NCI-H460 (cell line): ENCODE data around the gene ATG4B. TPM values are rescaled to one million over a fixed set of nuclear protein-coding genes. Genes with fewer than 3 reads are reported as not detected.
"Not testable (repeated sequence)": the region's sequence is repeated elsewhere in the genome, so short reads cannot be mapped to it uniquely, and the experiment has no call there.

Experiments
- DNase-seq: peaks from one replicate; pipeline ENCODE4 v3.0.0-alpha.2; 2016; ENCODE audit warnings: low read depth; ENCODE audit errors: extremely low read depth
- total RNA-seq: library from RNA; depleted of rRNA; stranded (reverse); fragments of >200 nt; shearing (Covaris generic); gene quantifications from 2 replicates; pipeline ENCODE4 v1.2.3, GENCODE V29; 2014

Gene ATG4B
- total RNA-seq, 1 experiment from 2014 or later, result 51.2 TPM

DNA sequence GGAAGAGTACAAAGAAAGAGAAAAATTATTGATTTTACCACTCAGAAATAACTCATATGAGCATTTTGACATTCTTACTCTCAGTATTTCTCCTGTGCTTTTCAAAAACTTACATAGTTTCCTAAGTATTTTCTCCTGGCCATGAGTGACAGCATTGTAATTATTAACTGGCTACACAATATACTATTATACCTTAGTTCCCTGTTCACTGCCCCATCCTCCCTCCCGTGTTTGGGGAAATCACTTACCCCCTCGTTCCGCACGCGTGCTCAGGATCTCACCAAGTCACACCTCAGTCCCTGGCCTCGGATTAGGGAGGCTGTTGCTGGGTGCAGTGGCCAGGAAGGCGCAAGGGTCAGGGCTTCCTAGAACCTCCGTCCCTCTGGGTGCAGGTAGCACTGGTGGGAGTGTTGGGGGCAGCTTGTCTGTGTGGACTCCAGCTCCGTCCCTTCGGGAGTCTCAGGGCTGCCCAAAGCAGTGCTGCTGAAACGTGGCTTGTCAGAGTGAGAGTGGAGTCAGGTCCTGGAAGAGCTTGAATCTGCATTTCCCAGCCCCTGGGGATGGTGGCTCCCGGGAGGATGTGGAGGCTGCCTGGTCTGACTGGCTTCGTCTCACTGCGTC, 23.2 kb downstream of the ATG4B start:
- no peak for DNase-seq

DNA sequence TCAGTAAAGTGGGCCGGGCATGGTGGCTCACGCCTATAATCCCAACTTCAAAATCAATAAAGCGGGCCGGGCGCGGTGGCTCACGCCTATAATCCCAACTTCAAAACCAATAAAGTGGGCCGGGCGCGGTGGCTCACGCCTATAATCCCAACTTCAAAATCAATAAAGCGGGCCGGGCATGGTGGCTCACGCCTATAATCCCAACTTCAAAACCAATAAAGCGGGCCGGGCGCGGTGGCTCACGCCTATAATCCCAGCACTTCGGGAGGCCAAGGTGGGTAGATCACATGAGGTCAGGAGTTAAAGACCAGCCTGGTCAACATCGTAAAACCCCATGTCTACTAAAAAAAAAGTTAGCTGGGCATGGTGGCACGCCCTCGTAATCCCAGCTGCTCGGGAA, 25.2 kb downstream of the ATG4B start:
- not testable (repeated sequence) for DNase-seq

GRCh38 chr2:241665731-241666440, 28.4 kb downstream of the ATG4B start:
- no peak for DNase-seq

- DNase-seq, result no peak
Observed at GRCh38 chr2:241666627-241667400, 29.3 kb downstream of the ATG4B start.

DNA sequence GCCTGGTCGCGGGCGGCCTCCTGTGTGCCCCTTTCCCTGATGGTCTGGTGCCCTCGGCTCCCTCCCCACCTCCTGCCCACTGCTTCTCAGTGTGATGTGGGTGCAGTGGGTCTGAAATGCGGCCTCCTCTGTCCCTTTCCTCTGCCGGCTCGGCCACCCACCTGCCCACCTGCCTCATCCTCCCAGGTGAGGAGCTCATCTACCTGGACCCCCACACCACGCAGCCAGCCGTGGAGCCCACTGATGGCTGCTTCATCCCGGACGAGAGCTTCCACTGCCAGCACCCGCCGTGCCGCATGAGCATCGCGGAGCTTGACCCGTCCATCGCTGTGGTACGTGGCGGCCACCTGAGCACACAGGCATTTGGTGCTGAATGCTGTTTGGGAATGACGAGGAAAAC, 30.9 kb downstream of the ATG4B start:
- DNase-seq, result no peak

DNA sequence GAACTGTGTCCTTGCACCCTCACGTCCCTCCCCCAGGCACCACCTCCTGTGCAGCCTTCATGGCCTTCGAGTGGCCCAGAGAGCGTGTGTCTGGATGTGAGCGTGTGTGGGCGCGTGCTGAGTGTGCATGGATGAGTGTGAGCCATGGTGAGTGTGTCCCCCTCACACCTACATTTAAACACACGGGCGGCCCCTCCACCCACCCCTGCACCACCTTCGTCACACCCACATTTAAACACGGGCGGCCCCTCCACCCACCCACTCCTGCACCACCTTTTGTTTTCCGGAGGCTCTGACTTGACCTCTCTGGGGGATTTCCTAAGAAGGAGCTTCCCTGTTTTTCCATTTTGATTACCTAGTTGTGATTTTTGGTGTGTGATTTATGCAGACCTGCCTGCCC, 31.3 kb downstream of the ATG4B start:
- DNase-seq, result no peak

GRCh38 chr2:241670333-241671110, 33.0 kb downstream of the ATG4B start:
- no peak for DNase-seq

DNA sequence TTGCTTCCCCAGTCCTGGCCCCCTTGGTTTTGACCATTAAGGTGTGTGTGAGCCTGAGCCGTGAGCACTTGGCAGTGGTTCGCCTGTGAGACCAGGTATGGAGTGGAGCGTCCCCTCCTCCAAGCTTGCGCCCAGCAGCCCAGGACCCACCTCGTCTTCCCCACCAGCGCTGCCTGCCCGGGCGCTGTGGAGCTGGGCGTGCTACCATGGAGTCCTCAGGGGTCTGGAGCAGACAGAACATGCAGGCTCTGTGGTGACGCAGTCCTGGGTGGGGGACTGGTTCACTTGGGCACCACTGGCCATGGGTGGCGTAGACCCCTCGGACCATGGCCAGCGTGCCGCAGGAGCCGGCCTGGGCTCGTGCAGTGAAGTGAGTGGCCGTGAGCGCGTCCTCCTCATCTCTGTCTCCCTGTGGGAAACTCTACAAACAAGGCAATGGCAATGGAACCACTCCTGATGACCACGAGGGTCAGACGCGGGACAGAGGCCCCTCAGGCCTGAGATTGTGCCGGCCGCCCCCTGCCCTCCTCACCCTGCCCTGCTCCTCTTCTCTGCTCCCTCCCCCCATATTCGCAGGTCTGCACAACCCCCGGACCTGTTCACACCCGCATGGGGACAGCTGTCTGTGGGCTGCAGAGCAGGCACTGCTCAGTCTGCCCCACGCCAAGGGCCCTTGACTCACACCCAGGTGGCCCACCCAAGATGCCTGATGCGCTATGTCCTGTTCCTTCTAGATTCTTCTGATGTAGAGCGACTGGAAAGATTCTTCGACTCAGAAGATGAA, 34.2 kb downstream of the ATG4B start:
- DNase-seq, result no peak

GRCh38 chr2:241672243-241673188, 35.0 kb downstream of the ATG4B start:
- no peak for DNase-seq

DNA sequence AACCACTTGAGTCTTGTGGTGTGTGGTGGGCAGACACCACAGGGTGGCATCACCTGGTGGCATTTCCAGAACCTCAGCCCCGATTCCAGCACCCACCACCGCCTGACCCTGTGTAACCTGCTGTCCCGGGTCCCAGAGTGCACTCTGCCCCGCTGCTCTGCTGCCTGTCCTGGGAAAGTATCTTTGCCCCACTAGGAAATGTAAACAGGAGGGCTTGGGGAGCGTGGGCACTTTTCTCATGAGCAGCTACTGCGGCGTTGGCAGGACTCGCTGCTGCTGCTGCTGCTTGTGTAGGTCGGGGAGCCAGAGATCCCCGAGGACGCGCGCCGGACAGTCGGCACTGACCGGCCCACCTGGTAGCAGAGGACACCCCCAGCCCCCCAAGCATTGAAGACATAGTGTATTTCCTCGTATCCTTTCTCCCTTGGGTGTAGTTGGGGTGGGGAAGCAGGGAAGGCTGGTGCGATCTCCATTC, 35.7 kb downstream of the ATG4B start:
- no peak for DNase-seq

- DNase-seq, result no peak
Observed at GRCh38 chr2:241673797-241674725, 36.6 kb downstream of the ATG4B start.

DNA sequence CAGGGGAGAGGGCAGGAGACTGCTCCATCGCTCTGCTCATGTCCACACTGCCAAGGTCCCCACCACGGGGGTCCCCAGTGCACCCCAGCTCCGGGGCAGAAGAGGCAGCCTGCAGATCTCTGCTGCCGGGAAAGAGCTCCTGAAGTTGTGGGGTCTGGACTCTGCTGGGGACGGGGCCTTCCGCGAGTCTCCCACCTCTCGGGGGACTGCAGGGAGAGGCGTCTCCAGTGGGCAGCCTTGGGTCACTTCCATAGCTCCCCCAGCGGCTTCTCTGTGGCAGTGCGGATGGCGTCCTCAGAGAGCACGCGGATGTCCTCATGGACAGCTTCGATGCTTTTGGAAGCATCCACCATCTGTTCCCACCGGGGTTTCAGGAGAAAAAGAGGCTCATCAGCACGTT, 38.4 kb downstream of the ATG4B start:
- DNase-seq, result no peak

DNA sequence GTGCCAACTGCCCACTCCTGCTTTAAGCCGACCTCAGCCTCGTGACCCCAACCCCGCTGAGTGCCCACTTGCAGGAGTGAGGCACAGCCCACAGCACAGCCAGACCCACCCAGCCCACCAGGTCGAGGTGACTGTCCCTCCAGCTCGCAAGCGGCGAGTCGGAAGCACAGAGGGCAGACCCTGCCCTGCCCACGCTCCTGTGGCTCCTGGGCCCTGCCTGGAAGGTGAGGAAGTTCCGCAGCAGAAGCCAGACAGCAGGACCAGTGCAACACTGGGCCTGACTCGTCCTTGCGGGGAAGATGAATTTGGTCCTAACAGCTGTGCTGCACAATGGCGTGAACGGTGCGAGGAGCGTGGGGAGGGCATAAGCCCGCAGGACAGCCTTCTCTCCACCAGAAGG, 39.2 kb downstream of the ATG4B start:
- DNase-seq, result no peak

DNA sequence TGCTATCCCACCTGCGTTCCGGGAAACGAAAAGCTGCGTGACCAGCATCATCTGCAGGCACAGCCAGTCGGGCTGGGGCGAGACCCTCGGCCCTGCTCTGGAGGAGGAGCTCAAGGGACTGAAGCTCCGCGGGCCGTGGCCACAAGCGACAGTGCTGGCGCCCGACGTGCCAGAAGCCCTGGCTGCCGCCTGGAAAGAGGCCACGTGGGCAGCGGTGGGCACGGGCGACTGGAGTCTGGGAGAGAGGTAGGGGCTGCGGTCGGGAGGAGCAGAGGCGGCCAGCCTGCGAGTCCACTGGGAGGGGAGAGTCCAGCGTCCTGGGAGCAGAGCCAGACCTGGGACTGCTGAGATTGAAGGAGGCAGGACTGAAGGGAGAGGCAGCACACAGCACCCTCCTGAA, 39.9 kb downstream of the ATG4B start:
- DNase-seq, result no peak

- no peak for DNase-seq
Observed at GRCh38 chr2:241678307-241678706, 40.8 kb downstream of the ATG4B start.

- DNase-seq, result no peak
Observed at GRCh38 chr2:241678784-241679540, 41.5 kb downstream of the ATG4B start.

GRCh38 chr2:241680044-241680443, 42.6 kb downstream of the ATG4B start:
- DNase-seq, result no peak
